H1 (cell line): ENCODE measurements around the gene MFSD6L. TPM values are rescaled to one million over a fixed set of nuclear protein-coding genes. Genes with fewer than 3 reads are reported as not detected.
A peak's percentile ranks its signal among the peaks of the same experiment; 100 is the strongest.

Experiments
- CTCF ChIA-PET: fragments of 300-600 bp; sonication (Branson Sonifier 250); formaldehyde crosslinking; loops from one replicate; lab custom pipeline; 2021; ENCODE audit not compliant: partially characterized antibody; lab: Charles Lee
- POLR2A ChIA-PET: fragments of 300-600 bp; sonication (Branson Sonifier 250); formaldehyde crosslinking; loops from one replicate; lab custom pipeline; 2021; ENCODE audit warnings: inconsistent platforms; ENCODE audit not compliant: partially characterized antibody; lab: Charles Lee
- DNase-seq, 2 experiments: peaks; one replicate each; pipeline versions ENCODE4 v3.0.0 to v3.0.0-alpha.2; 2010 to 2022; ENCODE audit warnings: low spot score in 2 of 2, low read depth in 1 of 2, mixed read lengths in 1 of 2
- FAIRE-seq: peaks from 2 replicates; lab custom pipeline; 2011; peaks lifted over from hg19 to GRCh38; lab: Jason Lieb, UNC
- H2AFZ ChIP-seq: 2 replicates; pipeline ENCODE4 v1.8.1; 2012; ENCODE audit warnings: low read length, inconsistent platforms
- H2AK5ac ChIP-seq: 2 replicates; pipeline ENCODE4 v1.6.1; 2013; ENCODE audit warnings: low read depth, low read length
- H2BK120ac ChIP-seq: replicated peaks from 2 replicates; pipeline ENCODE3; 2013; ENCODE audit warnings: low read depth, low read length, inconsistent platforms
- H2BK12ac ChIP-seq: 2 replicates; pipeline ENCODE4 v1.6.1; 2013; ENCODE audit warnings: low read depth, low read length
- H2BK15ac ChIP-seq: 2 replicates; pipeline ENCODE4 v1.6.1; 2013; ENCODE audit warnings: low read length
- H2BK20ac ChIP-seq: 2 replicates; pipeline ENCODE4 v1.6.1; 2013; ENCODE audit warnings: low read length
- H2BK5ac ChIP-seq: 2 replicates; pipeline ENCODE4 v1.6.1; 2013; ENCODE audit warnings: low read depth, low read length
- H3K14ac ChIP-seq: 2 replicates; pipeline ENCODE4 v1.6.1; 2013; ENCODE audit warnings: inconsistent platforms; ENCODE audit not compliant: insufficient read length
- H3K18ac ChIP-seq: 2 replicates; pipeline ENCODE4 v1.6.1; 2013; ENCODE audit warnings: low read length; ENCODE audit errors: extremely low read depth
- H3K23ac ChIP-seq: 2 replicates; pipeline ENCODE4 v1.6.1; 2013; ENCODE audit warnings: inconsistent platforms; ENCODE audit not compliant: insufficient read length
- H3K23me2 ChIP-seq: 2 replicates; pipeline ENCODE4 v1.6.1; 2013; ENCODE audit warnings: low read depth, low read length
- H3K27ac ChIP-seq: 2 replicates; pipeline ENCODE4 v1.6.1; 2011; ENCODE audit warnings: low read depth, low read length, inconsistent platforms
- H3K27me3 ChIP-seq, 4 experiments: replicated peaks in 1 of 4; 1 replicate in 1 of 4; 2 replicates in 3 of 4; pipeline versions ENCODE4 v1.6.1 to v1.8.1; 2011 to 2013; ENCODE audit warnings: low read length in 3 of 4, mild to moderate bottlenecking in 3 of 4, inconsistent platforms in 2 of 4, mixed read lengths in 2 of 4, moderate library complexity in 1 of 4; ENCODE audit not compliant: control insufficient read depth in 3 of 4, insufficient read depth in 3 of 4; ENCODE audit errors: extremely low read depth in 1 of 4
- H3K36me3 ChIP-seq, 4 experiments: 2 replicates each; pipeline versions ENCODE4 v1.6.1 to v1.8.1; 2011 to 2013; ENCODE audit warnings: mild to moderate bottlenecking in 4 of 4, low read length in 3 of 4, moderate library complexity in 2 of 4, control low read depth in 1 of 4, inconsistent platforms in 1 of 4; ENCODE audit not compliant: insufficient read depth in 4 of 4, control insufficient read depth in 2 of 4
- H3K4ac ChIP-seq: replicated peaks from 2 replicates; pipeline ENCODE3; 2013; ENCODE audit warnings: low read length, low read depth, mixed read lengths, inconsistent platforms; ENCODE audit not compliant: insufficient read length
- H3K4me1 ChIP-seq, 4 experiments: replicated peaks in 1 of 4; 1 replicate in 1 of 4; 2 replicates in 3 of 4; pipeline versions ENCODE4 v1.6.1 to v1.8.1; 2011 to 2013; ENCODE audit warnings: low read length in 3 of 4, inconsistent platforms in 2 of 4, mixed read lengths in 1 of 4; ENCODE audit not compliant: insufficient read depth in 4 of 4, control insufficient read depth in 3 of 4
- H3K4me2 ChIP-seq, 2 experiments: 2 replicates each; pipeline versions ENCODE4 v1.6.1 to v1.8.1; 2011 to 2013; ENCODE audit warnings: low read depth in 2 of 2, low read length in 2 of 2, control low read depth in 1 of 2, inconsistent platforms in 1 of 2, mild to moderate bottlenecking in 1 of 2; ENCODE audit not compliant: insufficient read depth in 1 of 2
- H3K4me3 ChIP-seq, 4 experiments: fragments of 200-600, 300-600 bp in 1 of 4; sonication (generic), shearing (Covaris generic), sonication (Bioruptor Twin) in 1 of 4; 2 replicates each; pipeline versions ENCODE4 v1.5.1 to v1.8.1; 2011 to 2016; ENCODE audit warnings: low read length in 4 of 4, low read depth in 3 of 4, control low read depth in 2 of 4, inconsistent platforms in 2 of 4, mild to moderate bottlenecking in 2 of 4, mixed read lengths in 1 of 4, moderate library complexity in 1 of 4; ENCODE audit not compliant: insufficient read depth in 2 of 4; ENCODE audit errors: extremely low read depth in 1 of 4
- H3K56ac ChIP-seq: replicated peaks from 2 replicates; pipeline ENCODE3; 2013; ENCODE audit warnings: low read depth, mild to moderate bottlenecking, mixed read lengths, low read length, inconsistent platforms; ENCODE audit not compliant: insufficient read length
- H3K79me1 ChIP-seq: 2 replicates; pipeline ENCODE4 v1.6.1; 2013; ENCODE audit warnings: low read depth, low read length, control low read depth
- H3K79me2 ChIP-seq, 2 experiments: 2 replicates each; pipeline versions ENCODE4 v1.6.1 to v1.8.1; 2012 to 2013; ENCODE audit warnings: low read length in 2 of 2, mild to moderate bottlenecking in 2 of 2, inconsistent platforms in 1 of 2; ENCODE audit not compliant: insufficient read depth in 2 of 2, control insufficient read depth in 1 of 2
- H3K9ac ChIP-seq, 4 experiments: replicated peaks in 1 of 4; 1 replicate in 1 of 4; 2 replicates in 3 of 4; pipeline versions ENCODE4 v1.6.1 to v1.8.1; 2011 to 2013; ENCODE audit warnings: low read depth in 3 of 4, low read length in 3 of 4, control low read depth in 2 of 4, mild to moderate bottlenecking in 2 of 4, moderate library complexity in 2 of 4, inconsistent platforms in 1 of 4; ENCODE audit errors: extremely low read depth in 1 of 4
- H3K9me3 ChIP-seq, 2 experiments: 2 replicates each; pipeline versions ENCODE4 v1.6.1 to v1.8.1; 2012 to 2013; ENCODE audit warnings: mild to moderate bottlenecking in 2 of 2, moderate library complexity in 2 of 2, control low read depth in 1 of 2, inconsistent platforms in 1 of 2, low read depth in 1 of 2, low read length in 1 of 2, mixed read lengths in 1 of 2; ENCODE audit not compliant: insufficient read depth in 2 of 2
- H4K20me1 ChIP-seq, 2 experiments: replicated peaks in 1 of 2; 2 replicates each; pipeline versions ENCODE3 to v1.8.1; 2011 to 2013; ENCODE audit warnings: inconsistent platforms in 2 of 2, low read length in 2 of 2, mild to moderate bottlenecking in 1 of 2; ENCODE audit not compliant: insufficient read depth in 2 of 2, control insufficient read depth in 1 of 2
- H4K5ac ChIP-seq: 2 replicates; pipeline ENCODE4 v1.6.1; 2013; ENCODE audit warnings: low read length, low read depth, mixed read lengths, inconsistent platforms; ENCODE audit not compliant: insufficient read length
- H4K8ac ChIP-seq: 2 replicates; pipeline ENCODE4 v1.8.0; 2013; ENCODE audit warnings: mild to moderate bottlenecking, moderate library complexity, low read length, inconsistent platforms; ENCODE audit not compliant: insufficient read depth; ENCODE audit errors: extremely low read depth
- H4K91ac ChIP-seq: replicated peaks from 2 replicates; pipeline ENCODE3; 2013; ENCODE audit warnings: low read length, mixed read lengths, inconsistent platforms; ENCODE audit not compliant: insufficient read length
- BCL11A ChIP-seq, 2 experiments: IDR thresholded peaks; one replicate each; pipeline ENCODE4 v1.6.1; 2011; ENCODE audit warnings: low read depth in 2 of 2, low read length in 2 of 2, mild to moderate bottlenecking in 2 of 2
- CHD2 ChIP-seq: IDR thresholded peaks from 2 replicates; pipeline ENCODE4 v1.6.1; 2012; ENCODE audit warnings: low read length, improper control_type of control experiment
- EGR1 ChIP-seq: IDR thresholded peaks from 2 replicates; pipeline ENCODE4 v1.6.1; 2011; ENCODE audit warnings: low read depth, low read length, borderline replicate concordance
- HDAC6 ChIP-seq: IDR thresholded peaks from one replicate; pipeline ENCODE4 v1.7.1; 2012; ENCODE audit warnings: low read depth, mild to moderate bottlenecking, inconsistent platforms, low read length, moderate library complexity
- KDM5A ChIP-seq: fragments of 200-600 bp; IDR thresholded peaks from 2 replicates; pipeline ENCODE4 v1.7.1; 2012; ENCODE audit warnings: mild to moderate bottlenecking, low read length, inconsistent platforms, mixed read lengths
- RAD21 ChIP-seq, 2 experiments: IDR thresholded peaks in 1 of 2; conservative IDR thresholded peaks in 1 of 2; 2 replicates each; pipeline ENCODE4 v1.6.1; 2011; ENCODE audit warnings: low read depth in 2 of 2, low read length in 2 of 2, improper control_type of control experiment in 1 of 2, inconsistent platforms in 1 of 2, mild to moderate bottlenecking in 1 of 2, moderate library complexity in 1 of 2
- TAF1 ChIP-seq: IDR thresholded peaks from 2 replicates; pipeline ENCODE4 v1.6.1; 2011; ENCODE audit warnings: mild to moderate bottlenecking, low read depth, low read length
- TCF12 ChIP-seq: IDR thresholded peaks from 2 replicates; pipeline ENCODE4 v1.6.1; 2011; ENCODE audit warnings: low read depth, mild to moderate bottlenecking, low read length
- YY1 ChIP-seq: IDR thresholded peaks from 2 replicates; pipeline ENCODE4 v1.6.1; 2011; ENCODE audit warnings: low read depth, mild to moderate bottlenecking, low read length
- WGBS, 2 experiments: shearing (Covaris generic) in 1 of 2; methylation state at CpG; one replicate each; pipeline versions ENCODE4 v1.1.6 to v1.1.7; 2013 to 2015; ENCODE audit warnings: low lambda C conversion rate in 2 of 2, mixed read lengths in 2 of 2, inconsistent platforms in 1 of 2, low coverage in 1 of 2, missing lambda C conversion rate in 1 of 2; ENCODE audit not compliant: insufficient replicate concordance in 2 of 2, insufficient coverage in 1 of 2, insufficient read length in 1 of 2; ENCODE audit errors: extremely low coverage in 1 of 2, missing lambda C conversion rate in 1 of 2; 5-methylcytosine and 5-hydroxymethylcytosine counted together
- polyA plus RNA-seq, 7 experiments: library from polyadenylated mRNA; depleted of rRNA in 3 of 7; stranded (reverse) in 5 of 7; unstranded in 2 of 7; fragments of >200 nt in 5 of 7; fragments of 200-250 nt in 2 of 7; gene quantifications; 1 replicate in 5 of 7; 2 replicates in 1 of 7; 4 replicates in 1 of 7; pipeline versions ENCODE4 v1.2.1 to v1.2.3, GENCODE V29; 2011 to 2013; ENCODE audit warnings: missing spikeins in 2 of 7, mixed read lengths in 2 of 7
- total RNA-seq: library from RNA; stranded (reverse); fragmentation: NEBNext Ultra II Directional; extraction: Animal tissue kit (Norgen Biotek cat#: 25700); gene quantifications from 2 replicates; pipeline ENCODE4 v1.2.1, GENCODE V29; 2021
- TF ChIP-seq, protein P1 (sequence below): IDR thresholded peaks from 2 replicates; pipeline ENCODE4 v1.6.1; 2012; ENCODE audit warnings: inconsistent platforms
- TF ChIP-seq, protein P2 (sequence below): IDR thresholded peaks from 2 replicates; pipeline ENCODE4 v1.6.1; 2012; ENCODE audit warnings: low read length, inconsistent platforms

Gene MFSD6L
- total and polyA plus RNA-seq, 2 of the 8 experiments (the other 6 are each of a cell fraction or from before 2014, with no cell fraction given), result 2.6 to 2.7 TPM

DNA sequence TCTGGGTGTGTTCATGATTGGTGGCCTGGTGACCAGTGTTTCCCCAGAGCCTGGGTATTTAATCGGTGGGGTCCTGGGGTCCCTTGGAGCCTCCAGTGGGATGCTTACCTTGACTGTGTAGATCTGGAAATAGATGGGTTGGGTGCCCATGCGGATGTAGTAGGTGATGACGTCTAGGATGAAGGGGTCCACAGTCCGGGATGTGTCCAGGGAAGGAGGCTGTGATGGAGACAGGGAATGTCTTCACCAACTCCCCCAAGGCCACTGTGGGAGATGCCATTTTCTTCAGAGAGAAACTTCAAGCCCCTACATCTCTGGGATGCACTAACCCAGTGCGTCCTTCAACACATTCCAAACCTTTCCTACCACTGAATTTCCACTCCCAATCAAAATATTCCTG, 24.1 kb upstream of the MFSD6L start:
- Histone ChIP-seq H2BK20ac (no peak overlapping the region), H2BK5ac (no peak overlapping the region), H2AK5ac (no peak overlapping the region), H3K4me2 (no peak overlapping the region), H4K20me1 (no peaks in the 10 kb centered on the region), H3K23ac (no peak overlapping the region), H4K91ac (no peak overlapping the region), H3K56ac (no peak overlapping the region), H3K9ac (no peak overlapping the region), H3K23me2 (no peaks in the 10 kb centered on the region; the same call in 1 of the 2 replicates), H2BK120ac (no peak overlapping the region), H2BK15ac (no peak overlapping the region), H2BK12ac (no peak overlapping the region), H3K18ac (no peak overlapping the region), H3K9me3 (0 out of 4 replicates have a peak, but pooled peaks cover 0 to 4% of the 10 kb centered on the region in 2 experiments), H3K4ac (no peak overlapping the region), H3K27me3 (no peaks in the 10 kb centered on the region), H2AFZ (no peak overlapping the region), H4K8ac (no peak overlapping the region), H3K14ac (no peak overlapping the region), H3K79me2 (no peaks in the 10 kb centered on the region), H3K4me1 (peaks cover 0 to 7% (median 0%) of the 10 kb centered on the region in 4 experiments; a peak in 3 of 7 replicates), H3K36me3 (no peaks in the 10 kb centered on the region), H4K5ac (no peak overlapping the region), H3K27ac (no peak overlapping the region), H3K4me3 (no peak overlapping the region), H3K79me1 (no peaks in the 10 kb centered on the region)
- DNase-seq, result peak in 1 of 2 experiments; percentile 10
- ChIA-PET CTCF (interaction anchor here (1.3 kb wide), 1 partner anchor 20 kb away, joined by 5 read pairs; no protein-coding TSS in a partner anchor), POLR2A (no interaction called here)
- no peak for FAIRE-seq
- WGBS, 2 experiments, result 89% methylated on average over 5 of the region's 5 CpGs; no CpG with 5 or more reads in 1 of the 2 experiments
- no peak for TF ChIP-seq KDM5A
- TF ChIP-seq HDAC6, result no peak
- TF ChIP-seq, protein P1, sequence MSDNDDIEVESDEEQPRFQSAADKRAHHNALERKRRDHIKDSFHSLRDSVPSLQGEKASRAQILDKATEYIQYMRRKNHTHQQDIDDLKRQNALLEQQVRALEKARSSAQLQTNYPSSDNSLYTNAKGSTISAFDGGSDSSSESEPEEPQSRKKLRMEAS, result no peak
- no peak for TF ChIP-seq CHD2
- no peak for TF ChIP-seq EGR1
- no peak for TF ChIP-seq TAF1
- TF ChIP-seq YY1, result no peak
- TF ChIP-seq, protein P2, sequence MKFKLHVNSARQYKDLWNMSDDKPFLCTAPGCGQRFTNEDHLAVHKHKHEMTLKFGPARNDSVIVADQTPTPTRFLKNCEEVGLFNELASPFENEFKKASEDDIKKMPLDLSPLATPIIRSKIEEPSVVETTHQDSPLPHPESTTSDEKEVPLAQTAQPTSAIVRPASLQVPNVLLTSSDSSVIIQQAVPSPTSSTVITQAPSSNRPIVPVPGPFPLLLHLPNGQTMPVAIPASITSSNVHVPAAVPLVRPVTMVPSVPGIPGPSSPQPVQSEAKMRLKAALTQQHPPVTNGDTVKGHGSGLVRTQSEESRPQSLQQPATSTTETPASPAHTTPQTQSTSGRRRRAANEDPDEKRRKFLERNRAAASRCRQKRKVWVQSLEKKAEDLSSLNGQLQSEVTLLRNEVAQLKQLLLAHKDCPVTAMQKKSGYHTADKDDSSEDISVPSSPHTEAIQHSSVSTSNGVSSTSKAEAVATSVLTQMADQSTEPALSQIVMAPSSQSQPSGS, result no peak
- TF ChIP-seq RAD21 (IDR thresholded peaks at IDR 0.05 in 1 of 2, conservative IDR thresholded peaks at IDR 0.05 in 1 of 2; ENCODE audit: low read depth in 2 of 2, low read length in 2 of 2), result no peak
- TF ChIP-seq BCL11A (IDR thresholded peaks at IDR 0.05; ENCODE audit: low read depth in 2 of 2, low read length in 2 of 2), result no peak
- TF ChIP-seq TCF12, result no peak
